B cell (primary cell): ENCODE data around the gene APP.

Experiments
- CTCF ChIP-seq: fragments of 200-600 bp; IDR thresholded peaks from one replicate; pipeline ENCODE4 v1.8.0; 2022; ENCODE audit warnings: antibody characterized with exemption, mild to moderate bottlenecking
- EZH2 ChIP-seq: IDR thresholded peaks from 2 replicates; pipeline ENCODE4 v1.6.1; 2012; ENCODE audit warnings: borderline replicate concordance, low read depth, mild to moderate bottlenecking, moderate library complexity, low read length; ENCODE audit not compliant: insufficient read depth, poor library complexity, severe bottlenecking

GRCh38 chr21:25931765-25932164 is 238.8 kb downstream of the APP start:
- TF ChIP-seq CTCF (no peak), EZH2 (no peak)
